ENCODE measurements around the gene WDR13. TPM values are rescaled to one million over a fixed set of nuclear protein-coding genes. Genes with fewer than 3 reads are reported as not detected.
A peak's percentile ranks its signal among the peaks of the same experiment; 100 is the strongest.

The WDR13 gene
- total and polyA plus RNA-seq, 8 donors = 107 to 552 (median 177) TPM

GRCh38 chrX:48626401-48627298 lies 29.4 kb downstream of the WDR13 start:
- no peak for TF ChIP-seq CTCF (IDR thresholded peaks at IDR 0.05)
- no peak overlapping the region for H3K4me3 ChIP-seq

GRCh38 chrX:48631376-48632090 lies 34.2 kb downstream of the WDR13 start:
- 8 to 38% methylated on average over 18 of the region's 18 CpGs for WGBS, 2 donors
- Histone ChIP-seq H3K27ac (no peak overlapping the region), H3K4me1 (no peaks in the 10 kb centered on the region), H3K4me3 (no peak overlapping the region), H3K27me3 (no peaks in the 10 kb centered on the region), H3K36me3 (no peaks in the 10 kb centered on the region), H3K9me3 (no peaks in the 10 kb centered on the region)
- DNase-seq (peak; percentile 47 to 87 (median 68)), ATAC-seq (peak; percentile 89 to 100 (median 99)), FAIRE-seq (no peak)
- intact Hi-C loops (cut with DNase I) = no loop called here
- TF ChIP-seq CTCF (IDR thresholded peaks at IDR 0.05) = peak in 2 of 4 donors; percentile 14 to 19

More at GRCh38 chrX:48626401-48627298, 29.4 kb downstream of the WDR13 start:
- Histone ChIP-seq H3K27ac (no peak overlapping the region), H3K9me3 (no peaks in the 10 kb centered on the region), H3K4me1 (no peaks in the 10 kb centered on the region), H3K36me3 (no peaks in the 10 kb centered on the region), H3K27me3 (peaks cover 0 to 3% (median 0%) of the 10 kb centered on the region in 4 donors)
- intact Hi-C loops (cut with DNase I) = no loop called here
- FAIRE-seq = no peak
- no peak for DNase-seq
- 64 to 73% methylated on average over 5 of the region's 5 CpGs for WGBS, 2 donors
- no peak for ATAC-seq

GRCh38 chrX:48632207-48632606 lies 34.9 kb downstream of the WDR13 start:
- ATAC-seq = no peak
- Histone ChIP-seq H3K4me3 (no peak overlapping the region), H3K27me3 (no peaks in the 10 kb centered on the region), H3K9me3 (no peaks in the 10 kb centered on the region), H3K27ac (no peak overlapping the region), H3K4me1 (no peaks in the 10 kb centered on the region), H3K36me3 (no peaks in the 10 kb centered on the region)
- FAIRE-seq = no peak
- intact Hi-C loops (cut with DNase I) = no loop called here
- TF ChIP-seq CTCF (IDR thresholded peaks at IDR 0.05) = no peak
- DNase-seq = peak in 1 of 6 donors; percentile 20
- WGBS, 2 donors = 75 to 81% methylated on average over 10 of the region's 10 CpGs

GRCh38 chrX:48636301-48636700 lies 39.0 kb downstream of the WDR13 start:
- WGBS, 2 donors = 48 to 66% methylated on average over 1 of the region's 1 CpG
- FAIRE-seq = no peak
- Histone ChIP-seq H3K9me3 (no peaks in the 10 kb centered on the region), H3K4me3 (no peak overlapping the region), H3K36me3 (no peaks in the 10 kb centered on the region), H3K27ac (no peak overlapping the region), H3K4me1 (no peaks in the 10 kb centered on the region), H3K27me3 (no peaks in the 10 kb centered on the region)
- no peak for DNase-seq
- no peak for TF ChIP-seq CTCF (IDR thresholded peaks at IDR 0.05)
- ATAC-seq = no peak
- intact Hi-C loops (cut with DNase I) = no loop called here

Data from pancreas (tissue), 10 donors.